ENCODE results near the gene CDCA7. TPM values are rescaled to one million over a fixed set of nuclear protein-coding genes. Genes with fewer than 3 reads are reported as not detected.
"Not testable (repeated sequence)": the region's sequence is repeated elsewhere in the genome, so short reads cannot be mapped to it uniquely, and the experiment has no call there.

Gene CDCA7
- total and polyA plus RNA-seq, 2 donors from 2014 or later: 0.34 to 2.0 TPM

GRCh38 chr2:173414823-173415322 lies 60.2 kb downstream of the CDCA7 start:
- TF ChIP-seq CTCF (IDR thresholded peaks at IDR 0.05; ENCODE audit: borderline replicate concordance, extremely low read depth, insufficient read depth): no peak
- Histone ChIP-seq H3K36me3 (ENCODE audit: control insufficient read depth in 2 of 3, insufficient read depth in 3 of 3, low read length in 3 of 3) (no peaks in the 10 kb centered on the region), H3K4me1 (ENCODE audit: control insufficient read depth in 2 of 3, insufficient read depth in 2 of 3, low read depth in 1 of 3, low read length in 3 of 3) (no peaks in the 10 kb centered on the region), H3K27me3 (ENCODE audit: control insufficient read depth, insufficient read depth, low read length) (no peaks in the 10 kb centered on the region), H3K27ac (ENCODE audit: low read depth in 2 of 2, low read length in 2 of 2) (no peak overlapping the region), H3K9me3 (ENCODE audit: control insufficient read depth in 2 of 3, insufficient read depth in 1 of 3, low read length in 3 of 3) (no peaks in the 10 kb centered on the region), H3K4me3 (ENCODE audit: low read length in 3 of 3) (no peak overlapping the region), H3K9ac (ENCODE audit: low read length in 3 of 3) (no peak overlapping the region)
- FAIRE-seq (no peak), DNase-seq (peak in 1 of 5 donors; percentile 35)
- intact Hi-C loops (cut with DNase I): no loop called here

GRCh38 chr2:173415431-173416381 lies 61.0 kb downstream of the CDCA7 start:
- H3K4me1 ChIP-seq (ENCODE audit: control insufficient read depth in 2 of 3, insufficient read depth in 2 of 3, low read depth in 1 of 3, low read length in 3 of 3): no peaks in the 10 kb centered on the region
- H3K27me3 ChIP-seq (ENCODE audit: control insufficient read depth, insufficient read depth, low read length): no peaks in the 10 kb centered on the region
- H3K9ac ChIP-seq (ENCODE audit: low read length in 3 of 3): no peak overlapping the region
- TF ChIP-seq CTCF (IDR thresholded peaks at IDR 0.05; ENCODE audit: borderline replicate concordance, extremely low read depth, insufficient read depth): no peak
- no peaks in the 10 kb centered on the region for H3K9me3 ChIP-seq (ENCODE audit: control insufficient read depth in 2 of 3, insufficient read depth in 1 of 3, low read length in 3 of 3)
- no peak overlapping the region for H3K27ac ChIP-seq (ENCODE audit: low read depth in 2 of 2, low read length in 2 of 2)
- FAIRE-seq (no peak), DNase-seq (peak in 2 of 5 donors; percentile 63 to 74)
- H3K36me3 ChIP-seq (ENCODE audit: control insufficient read depth in 2 of 3, insufficient read depth in 3 of 3, low read length in 3 of 3): no peaks in the 10 kb centered on the region
- H3K4me3 ChIP-seq (ENCODE audit: low read length in 3 of 3): no peak overlapping the region
- intact Hi-C loops (cut with DNase I): no loop called here

GRCh38 chr2:173416415-173417152 lies 61.9 kb downstream of the CDCA7 start:
- H3K4me3 ChIP-seq (ENCODE audit: low read length in 3 of 3); H3K27me3 ChIP-seq (ENCODE audit: control insufficient read depth, insufficient read depth, low read length); DNase-seq; FAIRE-seq; H3K9ac ChIP-seq (ENCODE audit: low read length in 3 of 3); H3K4me1 ChIP-seq (ENCODE audit: control insufficient read depth in 2 of 3, insufficient read depth in 2 of 3, low read depth in 1 of 3, low read length in 3 of 3); H3K9me3 ChIP-seq (ENCODE audit: control insufficient read depth in 2 of 3, insufficient read depth in 1 of 3, low read length in 3 of 3); intact Hi-C loops (cut with DNase I); H3K27ac ChIP-seq (ENCODE audit: low read depth in 2 of 2, low read length in 2 of 2); H3K36me3 ChIP-seq (ENCODE audit: control insufficient read depth in 2 of 3, insufficient read depth in 3 of 3, low read length in 3 of 3): not testable (repeated sequence)

- no peaks in the 10 kb centered on the region for H3K36me3 ChIP-seq (ENCODE audit: control insufficient read depth in 2 of 3, insufficient read depth in 3 of 3, low read length in 3 of 3)
- no peak overlapping the region for H3K4me3 ChIP-seq (ENCODE audit: low read length in 3 of 3)
- intact Hi-C loops (cut with DNase I): no loop called here
- DNase-seq (no peak), FAIRE-seq (no peak)
- no peak for TF ChIP-seq CTCF (IDR thresholded peaks at IDR 0.05; ENCODE audit: borderline replicate concordance, extremely low read depth, insufficient read depth)
- no peak overlapping the region for H3K9ac ChIP-seq (ENCODE audit: low read length in 3 of 3)
- H3K9me3 ChIP-seq (ENCODE audit: control insufficient read depth in 2 of 3, insufficient read depth in 1 of 3, low read length in 3 of 3): no peaks in the 10 kb centered on the region
- no peak overlapping the region for H3K27ac ChIP-seq (ENCODE audit: low read depth in 2 of 2, low read length in 2 of 2)
- H3K4me1 ChIP-seq (ENCODE audit: control insufficient read depth in 2 of 3, insufficient read depth in 2 of 3, low read depth in 1 of 3, low read length in 3 of 3): no peaks in the 10 kb centered on the region
- H3K27me3 ChIP-seq (ENCODE audit: control insufficient read depth, insufficient read depth, low read length): no peaks in the 10 kb centered on the region
Observed at GRCh38 chr2:173417341-173417740, 62.7 kb downstream of the CDCA7 start.
